CD4-positive, alpha-beta T cell treated with Interleukin-21 for 1 hour (primary cell): ENCODE measurements around the gene ZNF771.

Experiments
- DNase-seq: peaks from one replicate; pipeline ENCODE4 v3.0.0-alpha.2; 2020

ZNF771 gene

DNA sequence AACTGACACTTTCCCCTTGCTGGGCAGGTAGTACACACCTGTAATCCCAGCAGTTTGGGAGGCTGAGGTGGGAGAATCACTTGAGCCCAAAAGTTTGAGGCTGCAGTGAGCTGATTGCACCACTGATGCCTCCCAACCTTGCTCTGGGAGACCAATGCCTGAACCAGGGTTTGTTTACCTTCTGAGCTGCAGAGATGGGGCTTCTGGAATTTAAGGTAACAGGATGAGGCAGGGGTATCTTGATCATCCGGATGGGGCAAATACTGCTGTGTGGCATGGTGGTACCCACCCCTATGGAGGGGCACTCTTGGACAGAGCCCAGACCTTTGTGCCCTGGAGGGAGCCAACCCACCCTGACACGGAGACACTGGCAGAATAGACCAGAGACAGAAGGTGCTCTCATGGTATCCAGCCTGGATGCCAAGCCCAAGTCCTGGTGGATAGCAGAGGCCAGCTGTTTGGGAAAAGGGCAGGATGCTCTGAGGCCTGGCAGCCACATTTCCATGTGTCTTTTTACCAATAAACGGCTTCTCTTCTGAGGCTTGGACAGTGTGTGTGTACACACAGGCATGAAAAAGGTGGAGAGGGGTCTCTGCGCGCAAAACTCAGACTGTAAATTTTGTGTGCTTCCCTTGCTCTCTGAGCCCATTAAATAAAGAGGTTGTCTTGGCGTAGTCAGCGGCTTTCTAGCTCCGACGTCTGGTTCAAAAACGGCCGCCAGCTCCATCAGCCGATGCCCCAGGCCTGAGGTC, 7.8 kb upstream of the ZNF771 start:
- no peak for DNase-seq

DNA sequence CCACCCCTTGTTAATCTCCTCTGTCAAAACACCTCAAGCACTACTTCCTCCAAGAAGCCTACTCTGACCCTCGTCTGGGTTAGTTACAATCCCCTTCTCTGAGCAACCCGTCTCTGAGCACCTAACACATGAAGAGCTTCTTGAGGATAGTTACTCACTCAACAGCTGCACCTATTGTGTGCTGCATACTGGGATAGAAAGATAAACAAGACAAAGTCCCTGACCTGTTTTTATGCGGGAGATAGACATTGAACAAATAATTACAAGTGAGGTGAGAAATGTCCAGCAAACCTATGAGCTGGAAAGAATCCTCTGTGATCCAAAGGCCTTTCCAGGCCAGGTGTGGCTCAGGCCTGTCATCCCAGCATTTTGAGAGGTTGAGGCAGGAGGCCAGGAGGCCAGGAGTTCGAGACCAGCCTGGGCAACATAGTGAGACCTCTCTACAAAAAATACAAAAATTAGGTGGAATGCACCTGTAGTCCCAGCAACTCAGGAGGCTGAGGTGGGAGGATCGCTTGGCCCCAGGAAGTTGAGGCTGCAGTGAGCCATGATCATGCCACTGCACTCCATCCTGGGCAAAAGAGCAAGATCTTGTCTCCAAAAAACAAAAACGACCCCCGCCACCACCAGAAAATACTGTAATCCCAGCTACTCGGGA, 5.5 kb upstream of the ZNF771 start:
- DNase-seq, result no peak

DNA sequence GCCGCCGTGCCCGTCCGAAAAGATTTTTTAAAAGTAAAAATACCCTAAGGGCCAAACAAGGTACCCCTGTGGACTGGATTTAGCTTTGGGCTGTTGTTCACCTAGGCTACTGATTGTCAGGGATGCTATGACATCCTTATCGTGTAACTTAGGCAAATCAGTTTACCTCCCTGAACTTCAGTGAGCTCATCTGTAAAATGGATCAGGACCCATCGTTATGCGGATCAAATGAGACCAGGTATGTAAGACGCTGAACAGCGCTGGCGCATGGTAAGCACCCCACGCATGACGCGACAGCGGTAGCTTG, 658 bp upstream of the ZNF771 start:
- no peak for DNase-seq

DNA sequence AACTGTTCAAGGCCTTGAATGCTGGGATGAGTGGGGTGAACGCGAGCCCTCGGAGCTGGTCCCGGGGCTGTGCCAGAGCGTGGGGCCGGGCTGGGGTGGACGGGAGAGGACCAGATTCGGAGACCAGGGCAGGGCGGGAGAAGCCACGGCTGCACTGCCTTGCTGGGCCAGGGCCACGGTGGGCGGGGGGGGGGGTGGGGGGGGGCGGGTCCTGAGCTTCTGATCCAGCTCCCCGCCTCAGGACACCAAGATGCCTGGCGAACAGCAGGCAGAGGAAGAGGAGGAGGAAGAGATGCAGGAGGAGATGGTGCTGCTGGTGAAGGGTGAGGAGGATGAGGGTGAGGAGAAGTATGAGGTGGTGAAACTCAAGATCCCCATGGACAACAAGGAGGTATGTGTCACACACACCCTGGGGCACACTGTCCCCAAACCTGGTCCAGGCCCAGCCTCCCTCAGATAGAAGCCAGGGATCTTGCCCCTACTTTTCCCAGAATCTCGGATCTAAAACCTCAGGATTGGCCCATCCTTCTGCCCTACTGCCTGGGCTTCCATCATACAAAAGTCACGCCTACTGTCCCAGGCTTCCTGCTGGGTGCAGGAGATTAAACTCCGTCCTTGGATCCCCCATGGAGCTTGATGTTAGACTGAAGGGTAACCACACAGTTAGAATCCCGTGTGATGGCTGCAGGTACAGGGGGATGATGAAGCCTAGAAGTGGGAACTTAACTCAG, 563 bp downstream of the ZNF771 start:
- DNase-seq, result no peak

DNA sequence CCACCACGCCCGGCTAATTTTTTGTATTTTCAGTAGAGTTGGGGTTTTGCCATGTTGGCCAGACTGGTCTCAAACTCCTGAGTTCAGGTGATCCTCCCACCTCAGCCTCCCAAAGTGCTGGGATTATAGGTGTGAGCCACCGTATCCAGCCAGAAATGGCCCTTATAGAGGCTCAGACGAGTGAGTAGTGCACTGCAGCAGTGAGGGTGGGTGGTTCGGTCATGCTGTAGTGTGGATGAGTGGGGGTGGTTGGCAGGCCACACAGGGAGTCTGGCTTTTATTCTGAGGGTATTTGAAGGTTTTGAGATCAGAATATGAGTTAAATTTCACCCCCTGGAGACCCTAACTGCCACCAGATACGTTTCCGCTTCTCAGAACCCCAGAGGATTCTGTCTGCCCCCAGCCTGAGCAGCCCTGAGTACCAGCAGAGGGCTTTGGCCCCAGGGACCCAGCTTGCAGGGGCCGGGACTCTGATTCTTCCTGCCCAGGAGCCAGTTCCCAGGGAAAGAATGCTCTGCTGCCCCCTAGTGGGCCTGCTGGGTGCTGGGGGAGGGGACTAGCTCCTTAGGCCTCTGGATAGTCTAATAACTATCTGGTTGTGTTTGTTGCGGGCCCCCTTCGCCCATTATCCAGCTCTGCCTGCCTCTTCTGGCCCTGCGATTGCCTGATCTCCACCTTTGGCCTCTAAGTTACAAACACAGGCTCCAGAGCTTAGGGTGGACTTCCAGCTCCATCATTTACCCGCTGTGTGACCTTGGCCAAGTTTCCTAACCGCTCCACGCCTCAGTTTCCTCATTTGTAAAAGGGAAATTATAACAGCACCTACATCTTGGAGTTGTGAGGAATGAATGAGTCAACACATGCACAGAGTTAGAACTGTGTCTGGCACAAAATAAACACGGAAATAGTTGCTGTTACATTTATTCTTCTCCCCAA, 2.0 kb downstream of the ZNF771 start:
- DNase-seq, result peak; percentile 93

DNA sequence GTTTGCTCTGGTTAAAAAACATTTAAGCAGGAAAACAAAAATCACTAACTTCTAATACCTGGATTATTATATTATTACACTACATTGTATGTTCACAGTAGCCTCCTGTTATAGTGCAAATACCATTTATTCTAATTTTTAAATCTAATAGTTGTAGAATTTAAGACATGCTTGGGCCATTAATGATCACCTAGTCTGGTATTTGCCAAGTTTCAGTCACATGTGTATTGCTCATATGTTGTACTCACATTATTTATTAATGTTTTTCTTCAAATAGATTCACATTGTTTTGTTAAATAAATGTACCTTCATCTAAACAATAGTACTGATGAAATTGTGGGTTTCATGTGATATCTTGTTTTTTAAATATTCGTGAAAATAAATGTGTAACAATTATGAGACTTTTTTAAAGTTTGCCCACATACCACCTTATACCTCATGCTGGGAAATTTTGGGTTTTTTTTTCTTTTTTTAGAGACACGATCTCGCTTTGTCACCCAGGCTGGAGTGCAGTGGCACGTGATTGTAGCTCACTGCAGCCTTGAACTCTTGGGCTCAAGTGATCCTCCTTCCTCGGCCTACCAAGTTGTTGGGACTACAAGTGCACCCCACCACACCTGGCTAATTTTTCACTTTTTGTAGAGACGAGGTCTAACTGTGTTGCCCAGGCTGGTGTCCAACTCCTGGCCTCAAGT, 5.9 kb downstream of the ZNF771 start:
- DNase-seq, result no peak

DNA sequence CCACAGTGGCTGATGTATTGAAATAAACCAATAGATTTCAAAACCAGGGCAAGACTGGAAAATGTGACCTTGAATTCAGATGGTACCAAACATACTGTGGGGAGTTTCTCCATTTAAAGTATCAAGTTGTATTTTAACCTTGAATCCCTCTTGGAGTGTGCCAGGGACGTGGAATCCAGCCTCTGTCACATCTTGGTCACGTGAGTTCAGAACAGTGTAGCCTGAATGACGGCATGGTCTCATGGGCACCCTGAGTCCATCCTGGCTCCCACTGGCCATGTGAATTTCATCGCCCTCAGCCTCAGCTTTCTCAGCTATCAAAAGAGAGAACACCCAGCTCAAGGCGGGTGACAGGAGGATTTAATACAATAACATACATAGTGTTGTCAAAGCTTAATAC, 6.8 kb downstream of the ZNF771 start:
- DNase-seq, result no peak

- DNase-seq, result no peak
These were observed 8.7 kb downstream of the ZNF771 start for GRCh38 chr16:30416047-30416603.

- no peak for DNase-seq
These were observed 9.5 kb downstream of the ZNF771 start for GRCh38 chr16:30416624-30417528.

DNA sequence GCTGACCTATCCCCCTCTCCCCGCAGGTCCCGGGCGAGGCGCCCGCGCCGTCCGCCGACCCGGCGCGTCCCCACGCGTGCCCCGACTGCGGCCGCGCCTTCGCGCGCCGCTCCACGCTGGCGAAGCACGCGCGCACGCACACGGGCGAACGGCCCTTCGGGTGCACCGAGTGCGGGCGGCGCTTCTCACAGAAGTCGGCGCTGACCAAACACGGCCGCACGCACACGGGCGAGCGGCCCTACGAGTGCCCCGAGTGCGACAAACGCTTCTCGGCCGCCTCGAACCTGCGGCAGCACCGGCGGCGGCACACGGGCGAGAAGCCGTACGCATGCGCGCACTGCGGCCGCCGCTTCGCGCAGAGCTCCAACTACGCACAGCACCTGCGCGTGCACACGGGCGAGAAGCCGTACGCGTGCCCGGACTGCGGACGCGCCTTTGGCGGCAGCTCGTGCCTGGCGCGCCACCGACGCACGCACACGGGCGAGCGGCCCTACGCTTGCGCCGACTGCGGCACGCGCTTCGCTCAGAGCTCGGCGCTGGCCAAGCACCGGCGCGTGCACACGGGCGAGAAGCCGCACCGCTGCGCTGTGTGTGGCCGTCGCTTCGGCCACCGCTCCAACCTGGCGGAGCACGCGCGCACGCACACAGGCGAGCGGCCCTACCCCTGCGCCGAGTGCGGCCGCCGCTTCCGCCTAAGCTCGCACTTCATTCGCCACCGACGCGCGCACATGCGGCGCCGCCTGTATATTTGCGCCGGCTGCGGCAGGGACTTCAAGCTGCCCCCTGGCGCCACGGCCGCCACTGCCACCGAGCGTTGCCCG, 10.3 kb downstream of the ZNF771 start:
- DNase-seq, result peak; percentile 91

- no peak for DNase-seq
These were observed 11.2 kb downstream of the ZNF771 start for GRCh38 chr16:30418350-30419181.

GRCh38 chr16:30421010-30421409, 13.6 kb downstream of the ZNF771 start:
- DNase-seq, result no peak

GRCh38 chr16:30428055-30428454, 20.6 kb downstream of the ZNF771 start:
- no peak for DNase-seq

DNA sequence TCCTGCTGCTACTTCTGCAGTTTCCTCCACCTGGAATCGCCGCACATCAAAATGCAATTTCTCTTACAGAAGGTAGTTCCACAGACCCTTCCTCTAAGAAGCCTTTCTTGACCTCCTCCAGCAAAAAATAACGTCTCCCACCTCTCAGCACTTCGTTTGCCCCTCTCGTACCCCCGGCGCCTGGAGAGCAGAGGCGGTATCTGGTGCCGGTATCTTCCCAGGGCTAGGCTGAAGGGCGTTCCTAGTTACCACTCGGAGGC, 21.9 kb downstream of the ZNF771 start:
- DNase-seq, result no peak

GRCh38 chr16:30429678-30430427, 22.4 kb downstream of the ZNF771 start, which contains the start of gene DCTPP1:
Gene DCTPP1 (minus strand): TSS chr16:30430030. CDS start chr16:30429980, 50 bp downstream.
- peak; percentile 99 for DNase-seq

DNA sequence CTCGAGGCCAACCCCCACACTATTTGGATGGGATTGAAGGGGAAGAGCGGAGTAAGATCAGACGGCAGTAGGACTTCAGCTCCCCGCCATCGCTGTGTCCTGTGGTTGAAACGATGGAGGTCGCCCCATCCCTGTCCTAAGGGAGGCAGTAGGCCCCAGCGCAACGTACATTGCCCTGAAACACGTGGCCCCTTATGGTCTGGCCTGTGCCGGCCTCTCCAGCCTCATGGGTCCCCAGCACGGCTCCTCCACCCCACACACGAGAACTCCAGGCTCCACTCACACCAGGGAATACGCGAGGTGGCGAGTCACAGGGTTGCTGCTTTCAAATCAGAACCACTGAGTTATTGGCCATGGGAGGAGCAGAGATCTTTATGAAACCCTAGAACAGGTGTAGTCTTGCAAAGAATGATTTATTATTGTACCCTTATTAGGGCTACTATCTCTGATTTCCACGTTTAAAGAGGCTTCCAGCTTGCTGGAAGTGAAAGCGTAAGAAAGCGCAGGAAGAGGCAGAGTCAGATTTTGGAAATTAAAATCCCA, 23.1 kb downstream of the ZNF771 start:
- DNase-seq, result no peak

DNA sequence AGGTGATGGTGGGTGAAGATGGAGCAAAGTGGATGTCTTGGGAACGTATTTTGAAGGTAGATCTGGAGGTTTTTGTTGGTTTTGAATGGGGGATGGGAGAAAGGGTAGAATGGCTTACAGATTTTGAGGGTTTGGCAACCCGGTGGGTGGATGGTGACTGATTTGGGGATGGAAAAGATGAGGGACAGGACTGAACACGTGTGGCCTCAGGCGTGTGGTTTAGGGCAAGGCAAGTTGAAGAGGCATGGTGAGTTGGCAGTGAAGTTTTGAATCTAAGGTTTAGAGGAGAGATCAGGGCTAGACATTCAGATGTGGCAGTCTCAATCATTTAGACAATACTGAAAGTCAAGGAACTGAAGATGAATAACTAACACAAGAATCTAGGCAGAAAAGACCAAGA, 27.4 kb downstream of the ZNF771 start:
- DNase-seq, result no peak

DNA sequence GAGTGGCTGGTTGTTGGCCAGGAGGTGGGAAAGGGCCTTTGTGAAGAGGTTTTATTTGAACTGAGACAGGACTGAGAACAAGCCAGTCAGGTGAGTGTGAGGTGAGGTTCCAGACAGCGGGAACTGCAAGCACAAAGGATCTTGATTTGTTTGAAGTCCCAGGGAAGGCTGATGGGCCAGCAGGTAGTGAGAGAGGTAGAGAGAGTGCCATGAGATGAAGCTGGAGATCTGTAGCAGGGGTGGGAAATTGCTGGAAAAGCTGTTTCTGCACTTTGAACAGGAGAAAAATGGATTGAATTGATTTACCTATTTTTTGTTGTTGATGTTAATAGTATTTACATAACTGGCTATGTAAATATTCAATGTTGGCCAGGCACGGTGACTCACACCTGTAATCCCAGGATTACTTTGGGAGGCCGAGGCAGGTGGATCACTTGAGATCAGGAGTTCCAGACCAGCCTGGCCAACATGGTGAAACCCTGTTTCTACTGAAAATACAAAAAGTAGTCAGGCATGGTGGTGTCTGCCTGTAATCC, 30.2 kb downstream of the ZNF771 start:
- DNase-seq, result no peak
